Neural progenitor cell (in vitro differentiated cells): Measurements from ENCODE around the gene CEP104.

Source experiments
- EZH2phosphoT487 ChIP-seq: fragments of 200-600 bp; sonication (generic); IDR thresholded peaks from 2 replicates; pipeline ENCODE4 v1.6.1; 2017; ENCODE audit warnings: antibody characterized with exemption
- TF ChIP-seq, protein P1 (sequence below): fragments of 200-600 bp; sonication (generic); IDR thresholded peaks from 2 replicates; pipeline ENCODE4 v1.5.1; 2017; ENCODE audit warnings: antibody characterized with exemption, mild to moderate bottlenecking

DNA sequence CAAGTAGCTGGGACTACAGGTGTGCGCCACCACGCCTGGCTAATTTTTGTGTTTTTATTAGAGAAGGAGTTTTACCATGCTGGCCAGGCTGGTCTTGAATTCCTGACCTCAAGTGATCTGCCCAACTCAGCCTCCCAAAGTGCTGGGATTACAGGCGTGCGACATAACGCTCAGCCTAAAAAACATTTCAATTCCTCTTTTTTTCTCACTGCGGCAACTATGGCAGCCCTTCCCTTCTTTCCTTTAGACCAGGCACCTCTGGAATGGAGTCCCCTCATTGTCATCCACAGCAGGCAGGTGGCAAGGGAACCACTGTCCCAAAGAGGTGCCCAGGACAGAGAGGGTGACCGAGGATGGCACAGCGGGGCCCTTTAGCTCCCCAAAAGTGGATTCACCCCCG lies 14.1 kb downstream of the CEP104 start:
- TF ChIP-seq, protein P1, sequence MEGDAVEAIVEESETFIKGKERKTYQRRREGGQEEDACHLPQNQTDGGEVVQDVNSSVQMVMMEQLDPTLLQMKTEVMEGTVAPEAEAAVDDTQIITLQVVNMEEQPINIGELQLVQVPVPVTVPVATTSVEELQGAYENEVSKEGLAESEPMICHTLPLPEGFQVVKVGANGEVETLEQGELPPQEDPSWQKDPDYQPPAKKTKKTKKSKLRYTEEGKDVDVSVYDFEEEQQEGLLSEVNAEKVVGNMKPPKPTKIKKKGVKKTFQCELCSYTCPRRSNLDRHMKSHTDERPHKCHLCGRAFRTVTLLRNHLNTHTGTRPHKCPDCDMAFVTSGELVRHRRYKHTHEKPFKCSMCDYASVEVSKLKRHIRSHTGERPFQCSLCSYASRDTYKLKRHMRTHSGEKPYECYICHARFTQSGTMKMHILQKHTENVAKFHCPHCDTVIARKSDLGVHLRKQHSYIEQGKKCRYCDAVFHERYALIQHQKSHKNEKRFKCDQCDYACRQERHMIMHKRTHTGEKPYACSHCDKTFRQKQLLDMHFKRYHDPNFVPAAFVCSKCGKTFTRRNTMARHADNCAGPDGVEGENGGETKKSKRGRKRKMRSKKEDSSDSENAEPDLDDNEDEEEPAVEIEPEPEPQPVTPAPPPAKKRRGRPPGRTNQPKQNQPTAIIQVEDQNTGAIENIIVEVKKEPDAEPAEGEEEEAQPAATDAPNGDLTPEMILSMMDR: no peak
- TF ChIP-seq EZH2phosphoT487: no peak
